ENCODE results near the gene AIMP2. TPM values are rescaled to one million over a fixed set of nuclear protein-coding genes. Genes with fewer than 3 reads are reported as not detected.
"Not testable (repeated sequence)": the region's sequence is repeated elsewhere in the genome, so short reads cannot be mapped to it uniquely, and the experiment has no call there.

The AIMP2 gene
- polyA plus RNA-seq, 3 donors = 23.1 to 26.4 (median 24.7) TPM

DNA sequence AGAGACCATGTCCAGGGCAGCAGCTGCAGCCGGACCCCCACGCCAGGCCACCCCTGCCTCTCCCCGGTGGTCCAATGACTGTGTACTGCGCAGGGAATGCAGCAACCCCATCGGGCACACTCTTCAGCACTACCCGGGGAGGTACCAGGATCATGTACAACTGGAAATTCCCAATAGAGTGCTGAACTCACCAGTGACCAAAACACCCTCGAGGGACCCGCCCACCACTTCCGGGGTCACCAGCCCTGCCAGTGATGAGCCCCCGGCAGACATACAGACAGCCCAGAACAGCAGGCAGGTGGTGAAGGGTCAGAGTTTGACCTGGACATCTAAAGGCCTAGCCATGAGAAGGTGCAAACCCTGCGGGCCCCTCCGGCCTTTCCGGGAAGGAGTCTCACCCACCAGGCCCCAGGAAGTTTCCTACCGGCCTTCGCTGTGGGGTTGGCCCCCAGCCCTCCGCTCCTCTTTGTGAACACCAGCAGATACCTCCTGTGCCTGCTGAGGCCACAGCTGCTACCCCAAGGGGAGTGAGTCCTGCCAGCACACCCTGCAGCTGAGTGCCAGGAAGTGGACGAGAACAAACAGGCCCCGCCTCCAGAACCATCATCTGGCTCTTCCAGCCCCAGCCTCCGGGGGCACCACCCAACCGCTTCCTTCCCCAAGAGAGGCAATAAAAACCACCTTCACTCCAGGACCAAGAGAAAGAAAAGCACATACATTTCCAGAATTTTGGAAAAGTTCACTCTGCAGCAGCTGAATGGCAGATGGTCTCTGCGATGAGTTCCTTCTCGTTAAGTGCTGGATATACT lies 17.1 kb downstream of the AIMP2 start:
- DNase-seq (ENCODE audit: low read depth in 3 of 3, low spot score in 2 of 3) = no peak

DNA sequence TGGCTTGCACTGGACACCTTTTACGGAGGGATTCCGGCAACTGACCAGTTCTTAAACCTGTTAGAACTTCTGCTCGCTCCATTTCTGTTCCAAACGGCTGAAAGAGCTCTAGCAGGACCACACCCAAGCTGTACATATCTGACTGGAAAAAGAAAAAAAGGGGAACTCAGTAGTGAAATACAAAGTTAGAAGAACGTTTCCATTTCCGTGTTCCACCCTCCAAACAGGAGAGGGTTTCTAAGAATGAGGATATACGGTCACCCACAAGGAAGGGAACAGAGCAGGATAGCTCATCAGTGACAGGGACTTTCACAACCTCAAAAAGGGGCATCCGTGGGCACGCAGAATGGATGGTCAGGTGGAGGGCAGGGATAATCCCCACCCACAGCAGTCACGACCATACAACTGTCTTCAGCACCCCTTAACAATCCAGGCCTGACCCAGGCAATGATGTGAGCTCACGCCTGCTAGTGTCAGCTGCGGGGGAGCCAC lies 17.8 kb downstream of the AIMP2 start:
- no peak for DNase-seq (ENCODE audit: low read depth in 3 of 3, low spot score in 2 of 3)

DNA sequence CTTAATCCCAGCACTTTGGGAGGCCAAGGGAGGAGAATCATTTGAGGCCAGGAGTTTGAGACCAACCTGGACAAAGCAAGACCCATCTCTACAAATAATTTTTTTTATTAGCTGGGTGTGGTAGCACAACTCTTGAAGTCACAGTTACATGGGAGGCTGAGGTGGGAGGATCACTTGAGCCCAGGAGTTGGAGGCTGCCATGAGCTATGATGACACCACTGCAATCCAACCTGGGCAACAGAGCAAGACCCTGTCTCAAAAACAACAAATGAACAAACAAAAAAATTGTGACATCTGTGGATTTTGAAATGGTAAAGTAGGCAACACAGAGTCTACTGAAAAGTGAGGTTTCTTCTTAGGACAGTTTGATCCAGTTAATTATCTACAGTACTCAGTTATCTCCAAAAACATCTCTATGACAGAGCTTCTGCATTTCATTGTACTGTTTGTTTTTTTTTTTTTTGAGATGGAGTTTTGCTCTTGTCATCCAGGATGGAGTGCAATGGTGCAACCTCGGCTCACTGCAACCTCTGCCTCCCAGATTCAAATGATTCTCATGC lies 18.8 kb downstream of the AIMP2 start:
- no peak for DNase-seq (ENCODE audit: low read depth in 3 of 3, low spot score in 2 of 3)

DNA sequence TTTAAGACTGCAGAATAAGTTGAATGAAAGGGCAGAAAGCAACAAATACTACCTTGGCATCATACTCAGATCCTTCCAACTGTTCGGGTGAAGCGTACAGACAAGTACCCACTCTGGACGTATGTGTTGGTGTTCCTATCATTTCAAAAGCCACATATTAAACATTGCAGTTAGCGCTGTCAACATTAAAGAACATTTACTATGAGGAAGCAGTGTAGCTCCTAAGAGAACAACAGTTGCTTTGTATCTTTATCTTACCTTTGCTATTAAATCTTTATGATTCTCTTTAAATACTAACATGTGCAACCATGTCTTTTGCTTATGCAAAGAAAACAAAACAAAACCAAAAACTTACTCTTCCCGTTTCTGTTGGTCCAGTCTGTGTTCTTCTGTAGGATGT lies 19.5 kb downstream of the AIMP2 start:
- DNase-seq (ENCODE audit: low read depth in 3 of 3, low spot score in 2 of 3) = no peak

DNA sequence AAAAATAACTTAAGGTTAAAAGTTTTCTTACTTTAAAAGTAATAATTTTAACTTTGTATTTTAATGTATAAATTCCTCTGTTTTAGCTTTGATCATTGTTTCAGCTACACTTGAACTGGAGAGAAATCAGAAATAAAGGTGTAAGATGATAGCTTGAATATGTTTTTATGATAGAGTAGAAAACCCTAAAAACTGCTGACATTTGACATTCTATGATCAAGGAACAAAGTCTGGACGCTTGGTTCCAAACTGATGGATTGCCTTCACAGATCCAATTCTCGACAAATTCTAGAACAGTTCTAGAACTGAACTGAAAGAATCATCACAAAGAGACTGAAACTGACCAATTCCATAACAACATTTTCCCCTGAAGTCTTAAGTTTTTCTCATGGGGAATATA lies 21.9 kb downstream of the AIMP2 start, which contains the start of gene ANKRD61:
Gene ANKRD61, plus strand, starts transcription at position 389 of the 400 bp plus-strand sequence. Its CDS starts 0 bp downstream, at position 389.
- no peak for DNase-seq (ENCODE audit: low read depth in 3 of 3, low spot score in 2 of 3)

DNA sequence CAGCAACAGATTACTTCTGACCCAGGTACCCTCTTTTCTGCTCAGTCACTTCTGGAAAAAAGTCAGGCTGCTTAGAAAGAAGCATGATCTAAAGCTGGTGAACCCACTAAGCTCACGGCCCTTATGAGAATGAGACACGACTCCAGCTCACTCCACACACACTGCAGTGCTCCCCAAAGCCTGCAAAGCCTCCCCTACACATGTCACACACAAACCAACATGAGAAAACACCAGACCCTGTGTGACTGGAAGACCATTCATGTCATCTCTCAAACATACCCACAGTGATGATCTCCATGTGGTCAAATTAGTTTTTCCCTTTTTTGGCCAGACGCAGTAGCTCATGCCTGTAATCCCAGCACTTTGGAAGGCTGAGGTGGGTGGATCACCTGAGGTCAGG lies 22.5 kb downstream of the AIMP2 start:
- DNase-seq (ENCODE audit: low read depth in 3 of 3, low spot score in 2 of 3) = no peak

DNA sequence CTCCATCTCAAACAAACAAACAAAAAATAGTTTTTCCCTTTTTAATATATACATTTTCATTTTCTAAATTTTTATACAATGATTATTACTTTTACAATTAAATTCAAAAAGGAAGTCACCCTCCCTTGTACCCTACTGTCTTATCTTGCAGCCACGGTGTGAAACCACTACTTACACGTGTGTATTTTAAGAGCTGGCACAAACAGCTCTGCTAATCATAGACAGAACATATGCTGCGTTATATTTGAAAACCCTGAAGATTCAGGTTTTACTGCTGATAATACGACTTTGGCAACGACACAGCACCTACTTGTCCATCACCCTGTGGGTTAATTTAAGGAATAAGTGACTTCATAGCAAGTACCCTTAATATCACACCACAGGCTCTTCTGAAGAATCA lies 23.1 kb downstream of the AIMP2 start:
- DNase-seq (ENCODE audit: low read depth in 3 of 3, low spot score in 2 of 3) = no peak

DNA sequence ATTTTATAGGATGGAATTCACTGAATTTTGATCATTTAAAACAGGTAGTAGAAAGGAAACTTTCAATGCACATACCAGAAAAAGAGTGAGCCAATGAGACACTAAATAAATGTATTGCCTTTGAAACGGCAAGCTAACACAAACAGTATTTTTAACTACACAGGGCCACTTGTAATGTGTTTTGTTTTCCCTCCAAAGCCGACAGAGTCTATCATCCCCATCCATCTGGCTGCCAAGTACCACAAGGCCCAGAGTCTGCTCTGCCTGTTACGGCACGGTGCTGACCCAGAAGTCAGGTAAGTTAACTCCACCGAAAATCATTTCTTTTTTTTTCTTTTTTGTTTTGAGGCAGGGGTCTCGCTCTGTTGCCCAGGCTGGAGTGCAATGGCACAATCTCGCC lies 23.6 kb downstream of the AIMP2 start:
- no peak for DNase-seq (ENCODE audit: low read depth in 3 of 3, low spot score in 2 of 3)

DNA sequence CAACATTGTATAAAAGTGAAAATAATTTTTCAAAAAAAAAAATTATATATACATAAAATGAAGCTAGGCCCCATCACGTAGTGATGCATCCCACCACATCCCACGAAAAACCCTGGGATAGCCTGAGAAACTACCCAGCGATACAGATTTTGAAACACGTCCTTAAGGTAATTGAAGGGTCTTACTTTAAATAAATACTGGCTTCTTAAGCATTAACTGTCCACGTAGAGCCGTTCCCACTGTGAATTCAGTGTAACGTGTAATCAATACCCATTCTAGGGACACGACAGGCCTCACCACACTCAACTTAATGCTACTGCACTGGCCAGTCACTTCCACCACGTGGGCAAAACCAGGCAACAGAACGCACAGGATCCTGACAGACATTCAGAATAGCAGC lies 26.1 kb downstream of the AIMP2 start:
- no peak for DNase-seq (ENCODE audit: low read depth in 3 of 3, low spot score in 2 of 3)

DNA sequence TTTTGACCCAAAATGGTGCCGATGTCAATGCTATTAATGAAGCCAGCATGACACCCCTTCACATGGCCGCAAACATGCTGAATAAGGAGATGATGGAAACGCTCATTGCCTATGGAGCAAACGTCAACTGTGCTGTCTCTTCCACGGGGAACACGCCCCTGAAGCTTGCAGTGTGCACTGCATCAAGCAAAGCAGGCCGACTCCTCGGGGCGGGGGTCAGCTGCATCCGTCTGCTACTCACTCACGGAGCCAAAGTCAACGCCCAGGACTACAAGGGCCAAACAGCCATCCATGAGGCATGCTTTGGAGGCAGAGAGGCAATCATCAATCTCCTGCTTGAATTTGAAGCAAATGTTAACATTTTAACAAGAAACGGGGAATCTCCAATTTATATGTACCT lies 26.6 kb downstream of the AIMP2 start:
- DNase-seq (ENCODE audit: low read depth in 3 of 3, low spot score in 2 of 3) = no peak

DNA sequence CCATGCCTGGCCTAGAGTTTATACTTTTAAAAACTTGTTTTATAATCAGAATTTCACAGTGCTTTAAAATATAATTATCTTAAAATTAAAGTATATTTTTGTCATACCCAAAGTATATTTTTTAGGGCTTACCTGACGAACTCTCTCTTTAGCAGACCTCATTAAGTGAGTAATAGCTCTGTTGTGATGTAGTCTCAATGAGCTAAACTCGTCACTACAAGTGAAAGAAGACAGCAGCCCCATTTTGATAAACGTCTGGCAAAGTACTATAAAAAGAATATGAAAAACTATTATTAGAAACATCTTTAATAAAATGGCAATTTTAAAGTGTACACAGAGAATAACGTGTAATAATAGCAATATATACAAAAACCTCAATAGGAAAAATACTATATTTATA lies 40.7 kb downstream of the AIMP2 start:
- no peak for DNase-seq (ENCODE audit: low read depth in 3 of 3, low spot score in 2 of 3)

DNA sequence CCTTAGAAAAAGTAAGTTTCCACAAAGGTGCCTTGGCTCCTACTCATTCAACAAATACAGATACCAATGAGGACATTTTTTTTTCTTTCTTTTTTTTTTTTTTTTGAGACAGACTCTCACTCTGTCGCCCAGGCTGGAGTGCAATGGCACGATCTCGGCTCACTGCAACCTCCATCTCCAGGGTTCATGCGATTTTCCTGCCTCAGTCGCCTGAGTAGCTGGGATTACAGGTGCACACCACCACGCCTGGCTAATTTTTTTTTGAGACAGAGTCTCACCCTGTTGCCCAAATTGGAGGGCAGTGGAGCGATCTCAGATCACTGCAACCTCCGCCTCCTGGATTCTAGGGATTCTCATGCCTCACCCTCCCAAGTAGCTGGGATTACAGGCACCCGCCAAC lies 42.1 kb downstream of the AIMP2 start:
- DNase-seq (ENCODE audit: low read depth in 3 of 3, low spot score in 2 of 3) = not testable (repeated sequence)

DNA sequence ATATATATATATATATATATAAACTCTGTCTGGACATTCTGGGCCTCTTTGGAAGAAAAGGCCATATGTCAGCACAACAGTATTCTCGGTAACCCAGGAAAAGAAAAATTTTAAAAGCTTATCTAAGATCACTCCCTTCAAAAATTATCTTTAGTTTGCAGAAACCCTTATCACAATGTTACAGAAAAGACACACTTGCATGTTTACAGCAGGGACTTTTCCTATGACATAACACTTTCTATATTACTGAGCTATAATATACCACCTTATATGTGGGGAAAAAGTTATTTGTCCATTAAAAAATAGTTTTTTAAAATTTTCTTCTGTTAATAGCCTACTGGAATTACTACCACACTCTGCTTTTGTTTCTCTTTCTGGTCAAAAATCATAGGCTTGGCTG lies 47.5 kb downstream of the AIMP2 start:
- DNase-seq (ENCODE audit: low read depth in 3 of 3, low spot score in 2 of 3) = no peak

DNA sequence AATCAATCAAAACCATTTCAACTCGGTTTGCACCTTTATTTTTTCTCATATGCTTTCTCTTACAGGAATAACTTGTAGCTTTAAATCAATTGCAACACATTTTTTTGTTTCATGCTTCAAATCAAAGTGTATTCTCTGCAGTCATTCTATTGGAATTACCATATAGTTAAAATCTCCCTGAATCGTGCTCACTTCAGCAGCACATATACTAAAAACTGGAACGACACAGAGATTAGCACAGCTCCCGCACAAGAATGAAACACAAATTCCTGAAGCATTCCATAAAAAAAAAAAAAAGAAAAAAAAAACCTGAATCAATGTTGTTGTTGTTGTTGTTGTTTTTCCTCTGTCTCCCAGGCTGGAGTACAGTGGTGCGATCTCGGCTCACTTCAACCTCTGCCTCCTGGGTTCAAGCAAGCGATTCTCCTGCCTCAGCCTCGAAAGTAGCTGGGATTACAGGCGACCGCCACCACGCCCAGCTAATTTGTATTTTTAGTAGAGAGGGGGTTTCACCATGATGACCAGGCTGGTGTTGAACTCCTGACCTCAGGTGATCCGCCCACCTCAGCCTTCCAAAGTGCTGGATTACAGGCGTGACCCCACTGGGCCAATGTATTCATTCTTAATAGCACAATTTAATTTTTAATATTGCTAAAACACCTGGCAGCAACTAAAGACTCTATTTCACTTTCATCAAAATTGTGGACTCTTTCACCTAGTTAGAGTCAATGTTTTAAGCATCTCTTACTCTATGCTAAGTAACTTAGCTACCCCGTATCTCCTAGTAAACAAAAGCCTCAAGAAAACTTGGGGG lies 48.5 kb downstream of the AIMP2 start:
- DNase-seq (ENCODE audit: low read depth in 3 of 3, low spot score in 2 of 3) = no peak

DNA sequence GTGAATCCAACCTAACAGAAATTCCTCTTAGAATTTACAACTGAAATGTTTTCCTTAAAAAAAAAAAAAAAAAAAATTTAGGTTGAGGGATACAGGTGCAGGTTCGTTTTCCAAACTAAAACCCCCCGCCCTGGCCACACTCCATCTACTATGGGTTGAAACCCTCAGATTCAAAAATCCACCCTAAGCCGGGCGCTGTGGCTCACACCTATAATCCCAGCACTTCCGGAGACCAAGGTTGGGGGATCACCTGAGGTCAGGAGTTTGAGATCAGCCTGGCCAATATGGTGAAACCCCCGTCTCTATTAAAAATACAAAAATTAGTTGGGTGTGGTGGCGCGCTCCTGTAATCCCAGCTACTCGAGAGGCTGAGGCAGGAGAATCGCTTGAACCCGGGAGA lies 50.9 kb downstream of the AIMP2 start:
- not testable (repeated sequence) for DNase-seq (ENCODE audit: low read depth in 3 of 3, low spot score in 2 of 3)

DNA sequence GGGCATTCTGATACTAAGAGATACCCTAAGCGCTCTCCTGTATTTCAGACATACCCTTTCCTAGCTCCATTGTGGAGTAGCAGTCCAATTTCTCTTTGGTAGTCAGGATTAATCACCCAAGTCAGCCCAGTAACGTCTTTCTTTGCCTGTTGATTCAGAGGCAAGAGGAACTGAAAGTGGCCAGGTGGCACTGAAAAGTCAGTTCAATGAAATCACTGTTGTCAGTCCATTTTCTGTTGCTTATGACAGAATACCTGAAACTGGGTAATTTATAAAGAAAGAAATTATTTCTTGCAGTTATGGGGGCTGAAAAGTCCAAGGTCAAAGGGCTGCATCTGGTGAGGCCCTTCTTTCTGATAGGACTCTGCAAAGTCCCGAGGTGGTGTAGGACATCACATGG lies 62.3 kb downstream of the AIMP2 start:
- no peak for DNase-seq (ENCODE audit: low read depth in 3 of 3, low spot score in 2 of 3)

Other genes starting within 250 kb of the AIMP2 start
- gene RNF216, start 227.6 kb upstream of the AIMP2 start, polyA plus RNA-seq (ENCODE audit: insufficient read length in 3 of 3) = 10 to 100 TPM; 34.9 to 39.5 (median 35.5) TPM
- gene OCM, start 128.5 kb upstream of the AIMP2 start, polyA plus RNA-seq (ENCODE audit: insufficient read length in 3 of 3) = under 1 TPM in 2 of 3 donors, not detected in 1; 0.24 to 0.79 TPM
- 10 to 100 TPM; 83.9 to 94.5 (median 92.6) TPM for gene CCZ1, start 110.5 kb upstream of the AIMP2 start, polyA plus RNA-seq (ENCODE audit: insufficient read length in 3 of 3)
- 1 to 10 TPM in 1 of 3 donors, under 1 TPM in 2; 0.75 to 1.2 (median 0.91) TPM for gene RSPH10B, start 38.6 kb upstream of the AIMP2 start, polyA plus RNA-seq (ENCODE audit: insufficient read length in 3 of 3)
- 10 to 100 TPM; 21.6 to 24.3 (median 23.8) TPM for gene PMS2, start 223 bp upstream of the AIMP2 start, polyA plus RNA-seq (ENCODE audit: insufficient read length in 3 of 3)
- gene ANKRD61, start 22.1 kb downstream of the AIMP2 start, polyA plus RNA-seq (ENCODE audit: insufficient read length in 3 of 3) = under 1 TPM; 0.54 to 0.79 (median 0.58) TPM
- gene EIF2AK1, start 49.9 kb downstream of the AIMP2 start, polyA plus RNA-seq (ENCODE audit: insufficient read length in 3 of 3) = 100 to 1,000 TPM in 2 of 3 donors, 10 to 100 TPM in 1; 99.9 to 116 (median 103) TPM
- gene USP42, start 95.7 kb downstream of the AIMP2 start, polyA plus RNA-seq (ENCODE audit: insufficient read length in 3 of 3) = 10 to 100 TPM; 21.1 to 23.0 (median 22.0) TPM